GM12878 (cell line): Measurements from ENCODE around the gene ATXN1. TPM values are rescaled to one million over a fixed set of nuclear protein-coding genes. Genes with fewer than 3 reads are reported as not detected.

Experiments used
- BMI1 ChIP-seq: fragments of 450-650 bp; IDR thresholded peaks from 2 replicates; pipeline ENCODE4 v1.6.1; 2016; ENCODE audit warnings: mild to moderate bottlenecking, moderate library complexity, borderline replicate concordance
- CBFB ChIP-seq: IDR thresholded peaks from 2 replicates; pipeline ENCODE4 v1.6.1; 2016; ENCODE audit warnings: antibody characterized with exemption, low read depth
- CHD1 ChIP-seq: IDR thresholded peaks from 2 replicates; pipeline ENCODE4 v1.6.1; 2012; ENCODE audit warnings: low read depth, low read length, improper control_type of control experiment
- CREM ChIP-seq: IDR thresholded peaks from 2 replicates; pipeline ENCODE4 v1.6.1; 2014; ENCODE audit warnings: antibody characterized with exemption, low read depth
- EZH2 ChIP-seq: IDR thresholded peaks from 2 replicates; pipeline ENCODE4 v1.6.1; 2012; ENCODE audit warnings: low read depth, mild to moderate bottlenecking, control low read depth, inconsistent platforms, low read length, borderline replicate concordance; ENCODE audit not compliant: control insufficient read depth
- GABPA ChIP-seq: IDR thresholded peaks from 2 replicates; pipeline ENCODE4 v1.6.1; 2014; ENCODE audit warnings: antibody characterized with exemption, low read depth, mild to moderate bottlenecking, inconsistent platforms
- HCFC1 ChIP-seq: fragments of 150-350 bp; IDR thresholded peaks from 2 replicates; pipeline ENCODE4 v1.6.1; 2014; ENCODE audit warnings: low read length
- KAT2A ChIP-seq: conservative IDR thresholded peaks from 2 replicates; pipeline ENCODE4 v1.6.1; 2011; ENCODE audit warnings: low read depth, low read length; ENCODE audit not compliant: control insufficient read depth
- LARP7 ChIP-seq: fragments of 450-650 bp; IDR thresholded peaks from 2 replicates; pipeline ENCODE4 v1.6.1; 2017; ENCODE audit warnings: mild to moderate bottlenecking
- MLLT1 ChIP-seq: fragments of 450-650 bp; IDR thresholded peaks from 2 replicates; pipeline ENCODE4 v1.6.1; 2016; ENCODE audit warnings: mild to moderate bottlenecking
- MTA2 ChIP-seq: fragments of 450-650 bp; IDR thresholded peaks from 2 replicates; pipeline ENCODE4 v1.6.1; 2016; ENCODE audit warnings: low read depth, mild to moderate bottlenecking, moderate library complexity
- MXI1 ChIP-seq: fragments of 150-350 bp; IDR thresholded peaks from 2 replicates; pipeline ENCODE4 v1.6.1; 2011; ENCODE audit warnings: low read depth, mild to moderate bottlenecking, inconsistent platforms, low read length, improper control_type of control experiment
- NR2F1 ChIP-seq: fragments of 450-650 bp; conservative IDR thresholded peaks from 2 replicates; pipeline ENCODE4 v1.6.1; 2017; ENCODE audit warnings: mild to moderate bottlenecking
- PKNOX1 ChIP-seq: fragments of 450-650 bp; IDR thresholded peaks from 2 replicates; pipeline ENCODE4 v1.6.1; 2016; ENCODE audit warnings: mild to moderate bottlenecking
- PML ChIP-seq: IDR thresholded peaks from 2 replicates; pipeline ENCODE4 v1.6.1; 2012; ENCODE audit warnings: low read length, inconsistent platforms
- POLR2AphosphoS2 ChIP-seq: IDR thresholded peaks from 2 replicates; pipeline ENCODE4 v1.6.1; 2011; ENCODE audit warnings: low read depth, mild to moderate bottlenecking, low read length, improper control_type of control experiment, moderate library complexity
- RBBP5 ChIP-seq: fragments of 200-600 bp; sonication (generic); conservative IDR thresholded peaks from 2 replicates; pipeline ENCODE4 v1.6.1; 2016
- RELB ChIP-seq: fragments of 450-650 bp; IDR thresholded peaks from 2 replicates; pipeline ENCODE4 v1.6.1; 2017; ENCODE audit warnings: low read depth, mild to moderate bottlenecking, moderate library complexity
- RFX5 ChIP-seq: IDR thresholded peaks from 2 replicates; pipeline ENCODE4 v1.6.1; 2011; ENCODE audit warnings: low read depth, low read length, improper control_type of control experiment
- TAF1 ChIP-seq: IDR thresholded peaks from 2 replicates; pipeline ENCODE4 v1.6.1; 2011; ENCODE audit warnings: mild to moderate bottlenecking, low read depth, low read length, borderline replicate concordance
- ZBTB33 ChIP-seq: fragments of 450-650 bp; IDR thresholded peaks from 2 replicates; pipeline ENCODE4 v1.6.1; 2017; ENCODE audit warnings: mild to moderate bottlenecking
- polyA plus RNA-seq, 11 experiments: library from polyadenylated mRNA; depleted of rRNA in 4 of 11; unstranded in 6 of 11; stranded (reverse) in 5 of 11; fragments of >200 nt; fragmentation: Nextera tagmentation in 4 of 11; fragmentation: Illumina TruSeq in 1 of 11; extraction: Ambion mirVana in 4 of 11; extraction: Trizol in 1 of 11; gene quantifications; 1 replicate in 1 of 11; 2 replicates in 10 of 11; pipeline versions ENCODE4 v1.2.1 to v1.2.3, GENCODE V29; 2011 to 2016; ENCODE audit warnings: inconsistent platforms in 2 of 11, missing spikeins in 2 of 11, low read depth in 1 of 11
- total RNA-seq, 4 experiments: library from RNA; depleted of rRNA in 3 of 4; stranded (reverse); fragments of >200 nt in 3 of 4; fragmentation: Illumina TruSeq in 1 of 4; extraction: Trizol in 1 of 4; gene quantifications; 2 replicates each; pipeline versions ENCODE4 v1.2.1 to v1.2.3, GENCODE V29; 2013 to 2021

The ATXN1 gene
- total and polyA plus RNA-seq, 10 of the 15 experiments (the other 5 are each of a cell fraction or from before 2014, with no cell fraction given): 12.2 to 51.2 (median 20.5) TPM

- TF ChIP-seq MLLT1 (no peak), MTA2 (no peak), NR2F1 (no peak), RELB (peak; percentile 21; the same call in 1 of the 2 replicates), RFX5 (no peak), BMI1 (peak; percentile 95), RBBP5 (no peak), HCFC1 (no peak), ZBTB33 (no peak), PML (no peak), CHD1 (no peak), POLR2AphosphoS2 (no peak), PKNOX1 (no peak), GABPA (no peak), EZH2 (no peak), MXI1 (peak; percentile 72; the same call in 1 of the 2 replicates), TAF1 (no peak), LARP7 (no peak), KAT2A (no peak), CBFB (no peak), CREM (no peak)
- TF ChIP-seq, all 136 proteins: peak for 6
Observed at GRCh38 chr6:16301511-16301910, 459.7 kb downstream of the ATXN1 start (continued).
